ENCODE data around the gene STX1A.

DNA sequence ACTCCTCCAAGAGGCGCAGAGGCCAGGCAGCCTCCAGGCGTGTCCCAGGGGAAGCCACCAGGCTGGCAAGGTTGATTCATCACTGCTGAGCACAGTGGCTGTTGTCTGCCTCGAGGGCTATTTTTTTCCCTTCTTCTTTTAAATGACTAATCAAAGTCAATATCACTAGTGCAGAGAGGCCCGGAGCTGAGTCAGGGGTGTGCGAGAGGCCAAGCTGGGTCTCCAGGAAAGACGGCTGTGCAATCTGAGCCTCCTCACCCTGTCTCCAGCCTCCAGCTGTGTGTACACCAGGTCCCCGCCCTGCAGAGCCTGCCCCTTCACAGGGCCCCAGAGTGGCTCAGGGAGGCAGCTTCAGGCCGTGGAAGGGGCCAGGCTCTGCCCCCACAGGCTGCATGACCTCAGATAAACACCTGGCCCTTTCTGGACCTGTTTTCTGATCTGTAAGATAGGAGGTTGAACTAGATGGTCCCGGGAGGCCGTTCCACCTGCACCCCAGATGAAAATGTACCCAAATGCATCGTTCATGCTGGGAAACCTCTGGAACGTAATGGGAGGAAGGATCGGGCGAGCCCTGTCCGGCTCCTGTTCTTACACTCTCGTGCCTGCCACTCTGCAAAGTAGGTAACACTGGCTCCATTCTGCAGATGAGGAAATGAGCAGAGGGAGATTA, 3.7 kb downstream of the STX1A start:
- TF ChIP-seq TAF1 (IDR thresholded peaks at IDR 0.05; ENCODE audit: low read depth, low read length) (no peak), POLR2A (IDR thresholded peaks at IDR 0.05; ENCODE audit: low read depth, low read length) (no peak), POLR2AphosphoS5 (IDR thresholded peaks at IDR 0.05; ENCODE audit: low read depth, low read length) (no peak), SPI1 (IDR thresholded peaks at IDR 0.05; ENCODE audit: low read depth, low read length) (no peak), PAX5 (IDR thresholded peaks at IDR 0.05; ENCODE audit: insufficient read depth, low read length, severe bottlenecking) (no peak), POU2F2 (IDR thresholded peaks at IDR 0.05; ENCODE audit: low read depth, low read length) (no peak)
